ENCODE measurements around the gene XRCC2.
"Not testable (repeated sequence)": the region's sequence is repeated elsewhere in the genome, so short reads cannot be mapped to it uniquely, and the experiment has no call there.

The XRCC2 gene

DNA sequence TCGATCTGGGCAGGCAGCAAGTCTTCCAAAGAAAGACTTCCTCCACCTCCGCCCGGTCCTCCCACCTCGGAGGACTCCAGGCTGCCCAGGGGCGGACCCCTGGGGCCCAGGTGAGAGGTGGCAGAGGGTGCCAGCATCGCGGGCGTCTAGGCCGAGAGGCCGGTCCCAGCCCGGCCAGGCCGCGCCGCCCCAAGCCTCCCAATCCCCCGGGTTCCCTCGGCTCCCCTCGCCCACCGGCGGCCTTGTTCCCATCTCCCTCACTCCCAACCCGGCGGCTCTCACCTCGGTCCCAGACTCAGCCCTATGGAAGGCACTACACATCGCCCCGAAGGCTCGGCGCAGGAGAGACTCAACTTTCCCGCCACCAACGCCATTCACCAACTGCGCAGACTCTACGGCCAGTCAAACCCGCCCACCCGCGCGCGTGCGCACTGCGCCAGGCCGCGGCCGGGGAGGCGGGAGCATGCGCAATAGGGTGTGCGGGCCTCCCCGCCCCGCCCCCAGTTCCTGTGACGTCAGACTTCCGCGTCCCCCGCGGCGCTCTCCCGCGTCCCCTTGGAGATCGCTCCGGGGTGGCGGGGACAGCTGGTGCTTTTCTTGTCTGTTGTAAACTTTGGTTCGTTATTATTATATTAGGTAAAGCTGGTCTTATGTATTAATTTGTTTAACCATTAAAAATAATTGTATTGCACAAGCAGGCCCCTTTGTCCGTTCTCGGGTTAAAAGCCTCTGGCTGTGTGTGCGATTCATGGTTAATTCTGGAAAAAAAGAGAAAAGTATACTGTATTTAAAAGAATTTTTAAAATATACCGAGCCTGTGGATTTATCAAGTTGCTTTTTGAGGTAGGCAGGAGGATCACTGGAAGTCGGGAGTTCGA is at the start of gene XRCC2:
XRCC2 (minus strand) TSS at position 383 of the 878 bp plus-strand sequence; CDS start at position 321, 62 bp downstream.
- peak; percentile 94 for DNase-seq

DNA sequence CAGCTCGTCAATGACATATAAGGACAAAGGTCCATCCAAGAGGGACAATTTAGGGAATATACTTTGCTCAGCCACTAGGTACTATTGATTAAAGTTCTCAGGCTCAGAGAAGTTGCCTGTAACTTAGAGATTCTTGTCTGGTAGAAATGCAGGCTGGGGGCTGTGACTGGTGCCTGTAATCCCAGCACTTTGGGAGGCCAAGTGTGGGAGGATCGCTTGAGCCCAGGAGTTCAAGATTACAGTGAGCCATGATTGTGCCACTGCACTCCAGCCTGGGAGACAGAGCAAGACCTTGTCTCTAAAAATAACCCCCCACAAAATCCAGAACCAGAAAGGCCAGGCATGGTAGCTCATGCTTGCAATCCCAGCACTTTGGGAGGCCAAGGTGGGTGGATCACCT is 47.4 kb upstream of the XRCC2 start:
- DNase-seq: no peak

DNA sequence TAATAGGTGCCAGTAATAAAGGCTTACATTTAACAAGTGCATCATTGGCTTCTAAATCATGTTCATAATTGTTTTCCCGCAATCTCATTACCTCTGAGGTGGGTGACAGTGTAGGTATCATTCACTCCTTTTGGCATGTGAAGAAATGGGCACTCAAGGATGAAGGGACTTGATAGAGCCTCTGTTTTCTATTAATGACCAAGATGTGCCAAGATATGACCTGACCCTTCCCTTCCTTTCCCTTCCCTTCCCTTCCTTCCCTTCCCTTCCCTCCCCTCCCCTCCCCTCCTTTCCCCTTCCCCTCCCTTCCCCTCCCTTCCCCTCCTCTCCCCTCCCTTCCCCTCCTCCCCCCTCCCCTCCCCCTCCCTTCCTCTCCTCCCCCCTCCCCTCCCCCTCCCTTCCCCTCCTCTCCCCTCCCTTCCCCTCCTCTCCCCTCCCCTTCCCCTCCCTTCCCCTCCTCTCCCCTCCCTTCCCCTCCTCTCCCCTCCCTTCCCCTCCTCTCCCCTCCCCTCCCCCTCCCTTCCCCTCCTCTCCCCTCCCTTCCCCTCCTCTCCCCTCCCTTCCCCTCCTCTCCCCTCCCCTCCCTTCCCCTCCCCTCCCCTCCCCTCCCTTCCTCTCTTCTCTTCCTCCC is 36.6 kb upstream of the XRCC2 start:
- DNase-seq: not testable (repeated sequence)

DNA sequence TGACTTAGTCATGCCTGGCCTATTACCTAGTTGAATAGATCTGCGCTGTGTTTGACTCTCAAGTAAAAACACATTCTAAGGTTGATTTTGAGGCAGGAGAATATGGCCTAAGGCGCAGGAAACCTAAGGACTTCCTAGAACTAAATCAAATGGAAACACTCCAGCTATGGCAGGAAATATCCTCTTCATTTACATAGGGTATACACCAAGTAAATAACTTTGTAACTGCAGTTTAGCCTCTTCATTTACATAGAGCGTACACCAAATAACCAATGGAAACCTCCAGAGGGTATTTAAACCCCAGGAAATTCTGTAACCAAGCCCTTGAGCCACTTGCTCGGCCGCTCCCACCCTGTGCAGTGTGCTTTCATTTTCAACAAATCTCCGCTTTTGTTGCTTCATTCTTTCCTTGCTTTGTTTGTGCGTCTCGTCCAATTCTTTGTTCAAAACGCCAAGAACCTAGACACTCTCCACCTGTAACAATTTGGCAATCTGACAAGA is 35.6 kb upstream of the XRCC2 start:
- DNase-seq: no peak

DNA sequence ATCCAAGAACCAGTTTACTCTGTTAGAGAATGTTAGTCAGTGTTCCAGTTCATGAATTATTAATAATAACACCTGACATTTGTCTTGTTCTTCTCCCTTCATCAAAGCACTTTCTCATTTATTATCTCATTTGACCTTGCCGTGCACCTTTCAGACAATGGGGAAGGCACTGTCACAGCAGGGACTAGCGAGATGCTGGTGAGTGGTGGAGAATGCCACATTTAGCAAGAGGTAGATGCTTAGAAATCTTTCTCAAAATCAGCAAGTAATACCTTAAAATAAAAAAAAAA is 34.2 kb upstream of the XRCC2 start:
- DNase-seq: peak; percentile 37

DNA sequence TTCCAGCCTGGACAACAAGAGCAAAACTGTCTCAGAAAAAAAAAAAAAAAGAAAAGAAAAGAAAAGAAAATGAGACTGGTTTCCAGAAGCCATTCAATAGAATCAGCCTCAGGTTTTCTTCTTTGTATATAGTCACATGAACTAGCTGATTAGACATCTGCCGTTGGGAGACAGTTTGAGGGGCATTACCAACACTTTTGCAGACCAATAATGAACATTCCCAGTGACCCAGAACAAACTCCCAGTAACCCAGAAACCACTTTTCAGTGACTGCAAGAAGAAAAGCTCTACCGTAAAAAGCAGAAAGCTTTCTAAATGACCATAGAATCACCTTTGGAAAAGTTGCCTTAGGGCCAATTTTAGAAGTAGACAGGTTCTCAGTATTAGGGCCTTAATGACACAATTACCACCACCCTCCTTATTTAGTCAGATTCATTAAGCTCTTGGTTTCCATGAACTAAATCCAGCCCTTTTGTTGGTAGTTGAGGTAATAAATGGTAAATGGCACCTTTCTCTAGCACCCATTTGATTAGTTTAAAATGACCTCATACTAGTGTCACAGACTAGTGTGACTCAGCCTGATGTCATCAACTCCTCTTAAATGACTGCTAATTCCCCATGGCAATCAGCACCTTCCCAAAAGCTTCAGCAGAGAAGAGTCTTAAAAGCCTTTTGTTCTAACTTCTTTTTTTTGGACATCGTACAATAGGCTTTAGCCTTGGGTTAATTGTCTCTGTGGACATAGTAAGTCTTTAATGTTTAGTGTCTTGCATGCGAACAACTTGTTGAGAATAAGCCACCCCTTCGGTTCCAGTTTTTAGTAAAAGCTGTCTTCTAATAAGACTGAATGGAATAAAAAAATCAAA is 33.6 kb upstream of the XRCC2 start:
- DNase-seq: peak; percentile 44

DNA sequence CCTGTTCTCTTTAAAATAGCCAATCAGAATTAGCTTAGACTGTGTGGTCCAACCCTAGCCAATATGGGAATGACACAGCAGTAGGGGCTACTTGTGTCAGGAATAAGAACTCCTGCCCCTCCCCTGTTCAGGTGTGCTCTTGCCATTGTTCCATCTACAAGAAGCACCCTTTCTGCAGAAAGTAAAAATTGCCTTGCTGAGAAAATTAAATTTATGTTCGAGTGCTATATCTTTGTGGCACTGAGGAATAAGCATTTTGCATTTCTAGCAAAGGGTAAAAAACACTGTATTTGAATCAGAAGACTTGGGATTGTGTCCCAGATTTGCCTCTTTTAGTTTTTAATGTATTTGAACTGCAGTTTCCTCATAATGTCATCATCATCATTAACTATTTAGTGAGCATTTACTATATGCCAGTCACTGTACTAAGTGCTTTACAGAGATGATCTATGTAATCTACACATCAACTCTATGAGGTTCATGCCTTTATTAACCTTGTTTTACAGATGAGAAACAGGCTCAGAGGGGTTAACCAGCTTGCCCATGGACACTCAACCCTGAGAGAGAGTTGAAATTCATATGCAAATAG is 28.9 kb upstream of the XRCC2 start:
- DNase-seq: no peak

DNA sequence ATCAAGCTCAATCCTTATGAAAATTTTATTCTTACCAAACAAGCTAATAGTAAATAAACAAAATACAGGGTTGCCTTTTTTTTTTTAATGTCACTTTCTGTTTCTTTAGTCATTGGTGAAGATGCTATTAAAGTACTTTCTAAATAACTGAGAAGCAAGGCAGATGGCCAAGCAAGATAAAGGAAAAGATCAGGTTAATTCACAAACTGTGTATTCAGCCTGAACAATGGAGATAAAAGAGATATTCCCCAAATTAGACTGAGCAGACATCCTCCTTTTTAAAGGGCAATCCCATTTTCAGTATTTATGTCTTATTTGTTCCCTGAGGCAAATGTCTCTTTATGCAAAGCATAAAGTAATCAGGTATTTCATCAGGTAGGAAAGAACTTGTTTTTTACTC is 23.1 kb upstream of the XRCC2 start:
- DNase-seq: peak; percentile 34

DNA sequence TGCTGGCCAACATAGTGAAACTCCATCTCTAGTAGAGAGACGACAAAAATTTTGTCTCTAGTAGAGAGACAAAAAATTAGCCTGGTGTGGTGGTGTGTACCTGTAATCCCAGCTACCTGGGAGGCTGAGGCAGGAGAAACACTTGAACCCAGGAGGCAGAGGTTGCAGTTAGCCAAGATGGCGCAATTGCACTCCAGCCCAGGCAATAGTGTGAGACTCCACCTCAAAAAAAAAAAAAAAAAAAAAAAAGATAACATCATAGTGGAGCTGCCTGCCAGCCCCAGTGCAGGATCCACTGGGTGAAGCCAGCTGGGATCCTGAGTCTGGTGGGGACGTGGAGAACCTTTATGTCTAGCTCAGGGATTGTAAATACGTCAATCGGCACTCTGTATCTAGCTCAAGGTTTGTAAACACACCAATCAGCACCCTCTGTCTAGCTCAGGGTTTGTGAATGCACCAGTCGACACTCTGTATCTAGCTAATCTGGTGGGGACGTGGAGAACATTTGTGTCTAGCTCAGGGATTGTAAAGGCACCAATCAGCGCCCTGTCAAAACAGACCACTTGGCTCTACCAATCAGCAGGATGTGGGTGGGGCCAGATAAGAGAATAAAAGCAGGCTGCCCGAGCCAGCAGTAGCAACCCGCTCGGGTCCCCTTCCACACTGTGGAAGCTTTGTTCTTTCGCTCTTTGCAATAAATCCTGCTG is 21.5 kb upstream of the XRCC2 start:
- DNase-seq: not testable (repeated sequence)

DNA sequence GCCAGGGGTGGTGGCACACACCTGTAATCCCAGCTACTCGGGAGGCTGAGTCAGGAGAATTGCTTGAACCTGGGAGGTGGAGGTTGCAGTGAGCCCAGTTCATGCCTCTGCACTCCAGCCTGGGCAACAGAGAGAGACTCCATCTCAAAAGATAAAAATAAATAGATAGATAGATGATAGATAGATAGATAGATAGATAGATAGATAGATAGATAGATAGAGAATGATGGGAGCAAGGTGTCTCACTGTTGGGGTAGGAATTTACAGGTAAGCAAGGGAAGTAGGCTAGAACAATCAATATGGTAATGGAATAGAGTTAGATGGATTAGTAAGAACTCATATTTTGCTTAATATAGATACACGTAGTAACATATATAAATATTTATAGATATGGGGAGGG is 16.3 kb upstream of the XRCC2 start:
- DNase-seq: not testable (repeated sequence)

DNA sequence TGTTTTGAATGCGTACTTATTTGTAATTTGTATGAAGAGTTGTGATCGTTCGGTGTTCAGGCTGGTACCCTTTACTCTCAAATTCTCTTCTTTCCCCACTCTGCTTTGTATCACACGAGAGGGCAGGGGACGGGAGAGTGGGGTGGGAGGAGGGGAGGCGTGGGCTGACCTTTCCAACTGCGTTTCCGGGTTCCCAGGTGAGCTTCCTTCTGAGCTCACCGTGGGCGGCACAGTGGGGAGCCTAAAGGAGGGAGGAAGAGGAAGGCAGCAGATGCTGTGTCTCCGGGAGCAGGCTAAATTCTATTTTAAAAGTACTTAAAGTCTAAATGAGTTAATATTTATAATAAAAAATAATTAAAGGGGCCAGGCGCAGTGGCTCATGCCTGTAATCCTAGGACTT is 7.4 kb upstream of the XRCC2 start:
- DNase-seq: peak; percentile 13

DNA sequence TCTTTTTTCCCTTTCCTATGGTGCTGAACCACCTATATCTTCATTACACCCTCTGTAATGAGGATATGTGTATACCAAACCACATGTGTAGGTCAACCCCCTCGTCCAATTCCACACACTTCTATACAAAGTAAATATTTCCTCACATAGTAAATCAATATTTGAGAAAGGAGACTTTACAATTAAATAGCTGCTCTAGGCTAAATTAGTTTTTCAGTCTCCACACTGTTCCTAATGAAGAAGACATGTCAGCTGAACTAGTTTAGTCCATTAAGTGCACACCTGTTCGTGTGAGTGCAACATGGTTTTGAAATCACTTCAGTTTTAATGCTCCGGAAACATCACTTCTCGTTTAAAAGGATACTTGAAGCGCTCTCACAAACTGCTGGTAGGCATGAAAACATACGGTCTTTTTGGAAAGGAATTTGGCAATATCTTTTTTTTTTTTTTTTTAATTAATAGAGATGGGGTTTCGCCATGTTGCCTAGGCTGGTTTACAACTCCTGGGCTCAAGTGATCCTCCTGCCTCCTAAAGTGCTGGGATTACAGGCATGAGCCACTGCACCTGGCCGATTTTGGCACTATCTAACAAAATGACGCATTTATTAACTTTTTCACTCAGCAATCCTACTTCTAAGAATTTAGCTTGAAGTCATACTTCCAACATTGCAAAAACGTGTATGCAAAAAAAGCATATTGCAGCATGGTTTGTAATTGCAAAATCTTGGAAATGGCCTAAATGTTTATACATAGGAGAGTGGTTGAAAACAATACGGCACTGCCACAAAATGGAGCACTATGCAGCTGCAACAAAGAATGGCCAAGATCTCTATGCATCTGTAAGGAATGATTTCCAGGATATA is 2.1 kb upstream of the XRCC2 start:
- DNase-seq: peak; percentile 93

DNA sequence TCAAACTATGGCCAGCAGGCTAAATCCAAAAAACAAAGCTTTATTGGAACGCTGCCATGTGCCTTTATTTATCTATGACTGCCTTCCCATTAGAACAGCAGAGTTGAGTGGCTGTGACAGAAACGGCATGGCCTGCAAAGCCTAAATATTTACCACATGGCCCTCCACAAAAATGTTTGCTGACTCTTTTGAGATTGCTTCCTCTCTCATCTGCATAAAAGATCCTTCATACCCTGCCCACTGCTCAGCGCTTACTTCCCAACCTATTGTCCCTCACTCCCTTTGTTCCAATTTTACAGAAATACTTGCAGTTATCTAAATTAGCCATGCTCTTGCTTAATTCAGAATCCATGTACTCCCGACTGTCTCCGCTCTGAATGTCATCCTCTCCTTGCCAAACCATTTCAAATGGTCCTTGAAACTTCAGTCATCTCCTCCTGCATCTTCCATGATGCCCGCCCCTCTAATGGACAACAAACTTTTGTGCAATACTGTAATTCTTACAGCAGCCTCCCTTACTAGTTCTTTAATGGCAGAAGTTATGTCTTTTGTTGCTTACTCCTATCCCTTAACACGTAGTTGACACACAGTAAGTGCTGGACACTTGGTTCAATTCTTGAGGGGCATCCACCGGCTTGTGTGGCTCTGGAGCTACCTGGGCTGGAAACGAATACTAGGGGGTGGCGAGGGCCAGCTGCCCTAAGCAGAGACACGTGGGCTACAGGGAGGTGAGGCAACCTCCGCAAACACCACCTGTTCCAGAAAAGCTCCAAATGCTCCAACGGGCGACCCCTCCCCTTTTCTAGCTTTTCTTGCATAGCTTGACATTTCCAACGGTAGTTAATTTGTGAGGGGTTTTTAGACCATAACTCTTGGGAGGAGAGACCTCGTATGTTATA is 832 bp downstream of the XRCC2 start:
- DNase-seq: peak; percentile 70

DNA sequence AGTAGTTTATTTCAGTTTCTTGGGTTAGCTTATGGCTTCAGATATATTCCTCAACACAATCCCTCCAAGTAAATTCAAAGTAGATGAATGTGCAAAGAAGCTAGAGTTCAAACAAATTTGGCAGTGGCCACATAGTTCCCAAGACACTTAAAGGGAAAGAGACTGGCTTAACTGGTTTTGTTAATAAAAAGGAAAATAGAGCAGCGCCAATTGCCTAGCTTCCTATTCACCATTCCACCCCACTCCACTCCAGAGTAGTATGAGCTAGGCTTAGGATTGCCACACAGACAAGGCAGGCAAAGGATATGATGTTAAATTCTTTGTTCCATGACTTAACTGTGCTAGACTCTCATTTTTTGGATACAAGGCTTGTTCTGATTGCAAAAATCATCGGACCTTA is 2.0 kb downstream of the XRCC2 start:
- DNase-seq: no peak

DNA sequence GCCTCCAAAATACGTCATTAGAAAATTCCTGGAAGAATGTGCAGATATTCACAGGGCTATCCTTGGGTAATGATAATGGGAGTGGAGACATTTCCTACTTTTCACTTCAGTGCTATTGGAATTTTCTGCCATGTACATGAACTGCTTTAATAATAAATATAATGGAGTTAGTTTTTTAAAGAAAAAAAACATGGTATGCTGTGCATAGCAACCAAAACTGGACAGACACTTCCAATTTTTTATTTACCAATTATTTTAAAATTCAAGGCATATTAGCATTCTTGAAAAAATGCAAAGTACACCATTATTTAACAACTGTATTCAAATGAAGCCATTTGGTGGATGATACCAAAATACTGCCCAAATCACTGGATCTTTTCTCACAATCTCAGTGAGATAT is 3.3 kb downstream of the XRCC2 start:
- no peak for DNase-seq

DNA sequence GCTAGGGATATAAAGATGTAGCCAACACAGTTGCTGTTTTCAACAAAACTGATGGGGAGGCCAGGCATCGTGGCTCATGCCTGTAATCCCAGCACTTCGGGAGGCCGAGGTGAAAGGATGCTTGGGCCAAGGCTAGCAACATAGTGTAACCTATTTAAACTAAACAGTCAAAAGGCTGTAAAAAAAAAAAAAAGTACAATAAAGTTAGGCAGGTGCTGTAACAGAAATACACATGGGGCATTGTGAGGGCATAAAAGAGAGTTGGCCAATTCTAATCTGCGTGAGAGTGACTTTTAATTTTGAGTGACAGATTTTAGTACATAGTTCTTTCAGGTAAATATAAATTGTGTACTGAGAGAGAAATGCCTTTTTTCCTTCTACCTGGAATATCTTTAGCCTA is 6.2 kb downstream of the XRCC2 start:
- DNase-seq: no peak

DNA sequence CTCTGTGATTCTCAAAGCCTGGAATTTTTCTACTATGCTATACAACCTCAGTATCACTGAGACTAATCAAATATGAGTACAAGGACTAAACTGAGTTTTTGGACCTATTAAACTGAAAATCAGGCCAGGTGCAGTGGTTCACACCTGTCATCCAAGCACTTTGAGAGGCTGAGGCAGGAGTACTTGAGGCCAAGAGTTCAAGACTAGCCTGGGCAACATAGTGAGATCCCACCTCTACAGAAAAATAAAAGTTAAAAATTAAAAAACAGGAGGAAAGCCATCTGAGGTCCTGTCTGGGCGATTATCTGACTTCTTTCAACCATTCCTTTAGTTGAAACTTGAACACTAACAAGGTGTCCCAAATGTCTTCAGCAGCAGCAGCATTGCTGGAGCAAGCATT is 7.0 kb downstream of the XRCC2 start:
- DNase-seq: no peak

DNA sequence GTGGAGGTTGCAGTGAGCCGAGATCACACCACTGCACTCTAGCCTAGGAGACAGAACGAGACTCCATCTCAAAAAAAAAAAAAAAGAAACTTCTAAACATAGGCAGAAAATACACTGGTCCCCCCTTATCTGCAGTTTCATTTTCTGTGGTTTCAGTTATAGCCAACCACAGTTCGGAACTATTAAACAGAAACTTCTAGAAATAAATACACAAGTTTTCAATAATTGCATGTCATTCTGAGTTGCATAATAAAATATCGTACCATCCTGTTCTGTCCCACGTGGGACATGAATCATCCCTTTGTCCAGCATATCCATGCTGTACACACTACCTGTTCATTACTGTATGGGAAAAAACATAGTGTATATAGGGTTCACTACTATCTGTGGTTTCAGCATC is 8.0 kb downstream of the XRCC2 start:
- DNase-seq: no peak

DNA sequence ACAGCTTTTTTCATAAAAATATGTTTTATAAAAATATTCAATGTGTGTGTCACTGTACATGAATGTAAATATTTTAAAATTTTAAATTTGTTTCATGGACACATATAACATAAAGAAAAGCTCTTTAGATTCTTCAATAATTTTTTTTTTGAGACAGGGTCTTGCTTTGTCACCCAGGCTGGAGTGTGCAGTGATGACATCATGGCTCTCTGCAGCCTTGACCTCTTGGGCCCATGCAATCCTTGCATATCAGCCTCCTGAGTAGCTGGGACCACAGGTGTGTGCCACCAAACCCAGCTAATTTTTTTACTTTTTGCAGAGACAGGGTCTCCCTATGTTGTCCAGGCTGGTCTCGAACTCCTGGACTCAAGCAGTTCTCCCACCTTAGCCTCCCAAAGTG is 9.9 kb downstream of the XRCC2 start:
- DNase-seq: no peak

DNA sequence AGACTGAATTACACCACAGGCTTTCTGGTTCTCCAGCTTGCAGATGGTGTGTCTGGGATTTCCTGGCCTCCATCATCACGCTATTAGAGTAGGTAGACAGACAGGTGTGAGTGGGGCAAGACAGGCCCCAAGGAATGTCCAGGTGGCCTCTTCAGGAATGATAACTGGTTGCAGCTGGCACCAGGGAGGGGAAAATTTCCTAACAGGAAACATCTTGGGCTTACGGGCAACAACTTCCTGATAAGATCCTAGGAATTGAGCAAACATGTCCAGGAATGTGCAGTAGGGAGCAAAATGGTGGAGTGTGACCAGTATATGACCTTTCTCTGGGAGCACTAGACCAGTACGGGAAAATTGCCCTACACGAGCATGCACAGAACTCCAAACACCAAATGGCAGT is 11.3 kb downstream of the XRCC2 start:
- no peak for DNase-seq
